ENCODE measurements around the gene NPC1L1. TPM values are rescaled to one million over a fixed set of nuclear protein-coding genes. Genes with fewer than 3 reads are reported as not detected.
"Not testable (repeated sequence)": the region's sequence is repeated elsewhere in the genome, so short reads cannot be mapped to it uniquely, and the experiment has no call there.

Gene NPC1L1
- total RNA-seq, 1 experiment from 2014 or later, result not detected

DNA sequence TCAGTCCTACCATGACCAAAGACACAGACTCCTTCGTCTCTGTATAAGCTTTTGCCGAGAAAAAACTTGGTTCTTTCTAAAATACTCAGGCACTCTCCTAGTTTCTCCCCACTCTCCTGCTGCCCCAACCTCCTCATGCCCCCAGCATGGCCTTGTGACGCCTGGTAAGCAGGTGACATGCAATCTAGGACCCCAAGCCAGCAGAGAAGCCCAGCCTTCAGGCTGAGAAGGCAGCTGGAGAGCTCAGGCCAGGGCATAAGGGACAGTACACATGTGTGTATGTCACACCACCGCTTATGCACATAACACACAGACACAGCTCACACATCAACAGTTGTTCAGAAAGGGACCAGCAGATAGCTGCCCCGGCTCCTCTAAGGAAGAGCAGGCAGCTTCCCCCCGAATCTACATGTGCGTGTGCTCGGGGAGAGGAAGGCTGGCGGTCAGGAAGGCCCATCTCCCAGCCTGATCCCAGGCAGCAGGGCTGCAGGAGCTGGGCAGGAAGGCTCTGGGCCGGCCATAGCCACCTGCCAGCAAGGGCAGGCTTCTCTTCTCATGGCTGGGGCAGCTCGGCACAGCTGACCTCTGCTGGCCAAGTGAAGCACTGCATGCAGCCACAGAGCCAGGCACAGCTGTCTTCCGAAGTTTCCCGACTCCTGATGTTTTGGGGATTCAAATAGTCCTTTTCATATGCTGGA, 24.1 kb upstream of the NPC1L1 start:
- peak; percentile 57 for DNase-seq (ENCODE audit: low spot score)

DNA sequence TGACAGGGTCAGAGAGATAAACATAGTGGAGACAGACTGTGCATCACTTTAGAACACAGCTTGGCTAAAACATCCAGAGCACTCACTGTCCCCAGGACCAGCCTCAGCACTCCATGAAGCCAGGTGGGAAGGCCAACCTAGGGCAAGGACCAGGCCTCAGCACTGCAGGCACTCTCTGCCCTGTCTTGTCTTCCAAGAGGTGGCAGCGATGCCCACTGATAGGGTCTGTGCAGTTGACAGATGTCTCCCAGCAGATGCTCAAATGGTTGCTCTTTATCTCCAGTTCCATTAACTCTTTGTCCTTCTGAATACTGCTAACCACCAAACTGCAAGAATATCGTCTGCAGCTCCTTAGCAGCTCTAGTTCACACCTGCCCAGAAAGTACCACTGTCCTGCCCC, 23.5 kb upstream of the NPC1L1 start:
- DNase-seq (ENCODE audit: low spot score), result no peak

GRCh38 chr7:44563171-44563679, 22.1 kb upstream of the NPC1L1 start:
- no peak for DNase-seq (ENCODE audit: low spot score)

- not testable (repeated sequence) for DNase-seq (ENCODE audit: low spot score)
These were observed 21.5 kb upstream of the NPC1L1 start for GRCh38 chr7:44562622-44562962.

GRCh38 chr7:44561962-44562621, 21.0 kb upstream of the NPC1L1 start:
- peak; percentile 93 for DNase-seq (ENCODE audit: low spot score)

DNA sequence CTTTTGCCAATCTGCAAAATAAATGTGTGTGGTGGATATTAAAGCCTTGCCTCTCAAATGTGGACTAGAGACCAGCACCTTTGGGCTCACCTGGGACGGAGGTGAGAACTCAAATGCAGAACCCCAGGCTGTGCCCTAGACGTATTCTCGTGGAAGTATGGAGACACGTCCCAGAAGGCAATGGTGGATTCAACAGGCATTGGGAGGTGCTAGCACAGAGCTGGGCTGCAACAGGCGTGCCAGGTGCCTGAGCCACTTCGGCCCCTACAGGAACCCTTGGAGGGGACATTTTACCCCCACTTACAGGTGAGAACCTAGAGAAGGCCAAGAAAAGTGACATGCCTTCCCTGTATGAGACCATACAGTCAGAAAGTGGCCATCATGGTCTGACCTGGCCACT, 20.4 kb upstream of the NPC1L1 start:
- no peak for DNase-seq (ENCODE audit: low spot score)

GRCh38 chr7:44559485-44559884, 18.4 kb upstream of the NPC1L1 start:
- no peak for DNase-seq (ENCODE audit: low spot score)

DNA sequence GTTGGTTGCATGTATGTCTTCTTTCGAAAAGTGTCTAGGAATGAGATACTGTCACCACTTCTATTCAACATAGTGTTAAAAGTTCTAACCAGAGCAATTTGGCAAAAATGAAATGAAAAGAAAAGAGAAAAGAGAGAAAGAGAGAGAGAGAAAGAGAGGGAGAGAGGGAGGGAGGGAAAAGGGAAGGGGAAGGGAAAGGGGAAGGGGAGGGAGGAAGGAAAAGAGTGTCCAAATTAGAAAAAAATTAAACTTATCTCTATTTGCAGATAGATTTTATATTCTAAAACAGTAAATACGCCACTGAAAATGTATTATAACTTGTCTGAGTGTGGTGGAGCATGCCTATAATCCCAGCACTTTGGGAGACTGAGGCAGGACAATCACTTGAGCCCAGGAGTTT, 16.4 kb upstream of the NPC1L1 start:
- DNase-seq (ENCODE audit: low spot score), result no peak

DNA sequence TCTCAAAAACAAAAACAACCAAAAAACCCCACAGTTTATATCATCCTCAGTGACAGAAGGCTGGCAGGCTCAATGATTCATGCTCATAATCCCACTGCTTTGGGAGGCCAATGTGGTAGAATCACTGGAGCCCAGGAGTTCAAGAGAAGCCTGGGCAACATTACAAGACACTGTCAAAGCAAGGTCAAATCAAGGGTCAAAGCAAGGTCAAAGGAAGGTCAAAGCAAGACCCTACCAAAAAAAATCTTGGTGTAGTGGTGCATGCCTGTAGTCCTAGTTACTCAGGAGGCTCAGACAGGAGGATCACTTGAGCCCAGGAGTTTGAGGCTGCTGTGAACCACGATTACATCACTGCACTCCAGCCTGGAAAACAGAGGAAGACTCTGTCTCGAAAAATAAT, 14.2 kb upstream of the NPC1L1 start:
- no peak for DNase-seq (ENCODE audit: low spot score)

DNA sequence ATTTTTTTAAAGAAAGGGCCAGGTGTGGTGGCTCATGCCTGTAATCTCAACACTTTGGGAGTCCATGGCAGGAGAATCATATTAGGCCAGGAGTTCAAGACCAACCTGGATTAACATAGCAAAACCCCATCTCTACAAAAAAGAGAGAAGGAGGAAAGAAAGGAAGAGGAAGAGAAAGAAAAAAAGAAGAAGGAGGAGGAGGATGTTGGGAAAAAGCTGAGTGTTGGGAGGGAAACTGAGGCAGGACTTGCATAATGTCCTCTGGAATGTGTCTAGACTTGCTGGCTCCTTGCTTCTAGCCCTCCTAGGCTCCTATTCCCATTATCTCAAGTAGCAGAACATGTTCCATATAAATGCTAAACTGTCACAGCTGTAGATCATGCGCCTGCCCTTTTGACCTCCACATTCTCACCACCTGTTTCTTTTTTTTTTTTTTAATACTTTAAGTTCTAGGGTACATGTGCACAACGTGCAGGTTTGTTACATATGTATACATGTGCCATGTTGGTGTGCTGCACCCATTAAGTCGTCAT, 11.4 kb upstream of the NPC1L1 start:
- not testable (repeated sequence) for DNase-seq (ENCODE audit: low spot score)

- DNase-seq (ENCODE audit: low spot score), result no peak
These were observed 8.3 kb upstream of the NPC1L1 start for GRCh38 chr7:44549457-44549856.

DNA sequence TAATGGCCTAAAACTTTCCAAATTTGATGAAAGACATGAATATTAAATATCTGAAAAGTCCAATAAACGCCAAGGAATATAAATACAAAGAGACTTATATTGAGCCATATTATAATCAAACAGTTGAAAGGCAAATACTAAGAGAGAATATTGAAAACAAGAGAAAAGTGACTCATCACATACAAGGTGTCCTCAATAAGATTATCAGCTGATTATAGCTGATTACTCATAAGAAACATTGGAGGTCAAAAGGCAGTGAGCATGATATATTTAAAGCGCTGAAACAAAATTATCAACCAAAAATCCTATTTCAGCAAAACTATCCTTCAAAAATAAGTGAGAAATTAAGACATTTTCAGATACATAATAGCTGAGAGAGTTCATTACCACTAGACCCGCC, 7.8 kb upstream of the NPC1L1 start:
- no peak for DNase-seq (ENCODE audit: low spot score)

- DNase-seq (ENCODE audit: low spot score), result no peak
These were observed 6.6 kb upstream of the NPC1L1 start for GRCh38 chr7:44547536-44548231.

DNA sequence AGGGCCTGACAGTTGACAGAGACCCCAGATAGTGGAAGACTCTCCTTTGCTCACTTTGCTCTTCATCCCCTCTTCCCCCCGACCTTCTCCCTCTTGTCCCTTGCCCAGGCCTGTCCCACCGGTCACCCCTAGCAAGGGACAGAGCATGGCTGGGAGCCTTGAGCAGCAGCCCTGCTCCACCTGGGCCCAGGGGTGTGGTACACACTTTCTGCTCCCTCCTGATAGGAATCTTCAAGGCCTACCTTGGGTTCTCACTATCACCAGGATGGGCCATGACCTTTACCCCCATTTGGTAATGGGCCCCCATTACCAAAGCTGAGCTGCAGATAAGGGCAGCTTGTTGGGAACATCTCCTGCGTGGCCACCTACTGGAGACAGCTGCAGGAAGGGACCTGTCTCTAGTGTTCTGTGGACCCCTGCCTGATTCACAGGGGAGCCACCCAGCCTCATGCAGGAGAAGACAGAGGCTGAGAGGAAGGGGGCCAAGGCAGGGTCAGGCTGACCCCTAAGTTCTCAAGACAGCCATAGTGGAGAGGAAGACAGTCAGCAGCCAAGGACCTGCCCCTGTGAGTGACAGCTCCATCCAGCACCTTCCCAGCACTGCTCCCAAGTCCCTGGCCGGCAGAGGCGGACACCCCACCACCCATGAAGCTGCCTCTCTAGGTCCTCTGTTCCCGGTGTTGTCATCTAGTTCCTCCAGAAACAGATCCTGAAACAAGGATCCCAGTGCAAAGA, 913 bp upstream of the NPC1L1 start:
- no peak for DNase-seq (ENCODE audit: low spot score)

- DNase-seq (ENCODE audit: low spot score), result no peak
These were observed 520 bp downstream of the NPC1L1 start for GRCh38 chr7:44540592-44541027.

DNA sequence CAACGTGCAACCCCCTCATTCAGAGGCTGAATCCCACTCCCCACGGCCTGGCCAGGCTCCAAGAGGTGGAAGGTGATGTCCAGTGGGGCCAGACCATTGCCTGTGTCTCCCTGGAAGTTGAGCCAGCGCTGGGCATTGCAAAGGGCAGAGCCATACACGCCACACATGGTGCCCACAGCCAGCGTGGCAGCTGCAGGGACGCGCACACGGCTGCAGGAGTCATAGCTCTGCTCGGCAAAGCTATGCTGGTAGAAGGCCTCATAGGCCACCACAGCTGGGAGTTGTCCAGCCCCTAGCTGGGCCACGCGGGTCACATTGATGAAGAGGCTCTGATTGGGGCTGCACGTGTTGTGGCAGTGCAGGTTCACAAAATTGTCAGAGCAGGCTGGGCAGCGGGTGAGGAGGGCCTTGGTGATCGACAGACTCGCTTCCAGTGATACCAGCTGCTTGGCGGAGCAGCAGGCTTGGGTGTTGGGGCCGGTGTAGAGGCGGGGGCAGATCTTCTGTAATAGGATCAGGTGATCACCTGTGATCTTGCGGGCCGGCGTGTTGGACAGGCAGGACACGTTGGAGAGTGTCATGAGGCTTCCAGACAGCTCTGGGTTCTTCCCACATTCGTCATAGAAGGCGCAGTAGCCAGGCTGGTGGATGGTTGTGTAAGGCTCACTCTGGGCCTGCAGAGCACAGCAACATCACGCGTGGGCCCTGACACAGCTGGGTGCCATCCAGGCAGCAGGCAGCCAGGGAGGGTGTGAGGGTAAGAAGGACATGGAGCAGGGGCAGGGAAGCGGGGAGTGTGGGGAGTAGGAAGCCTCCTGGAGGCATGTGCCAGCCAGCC, 1.2 kb downstream of the NPC1L1 start:
- DNase-seq (ENCODE audit: low spot score), result no peak

DNA sequence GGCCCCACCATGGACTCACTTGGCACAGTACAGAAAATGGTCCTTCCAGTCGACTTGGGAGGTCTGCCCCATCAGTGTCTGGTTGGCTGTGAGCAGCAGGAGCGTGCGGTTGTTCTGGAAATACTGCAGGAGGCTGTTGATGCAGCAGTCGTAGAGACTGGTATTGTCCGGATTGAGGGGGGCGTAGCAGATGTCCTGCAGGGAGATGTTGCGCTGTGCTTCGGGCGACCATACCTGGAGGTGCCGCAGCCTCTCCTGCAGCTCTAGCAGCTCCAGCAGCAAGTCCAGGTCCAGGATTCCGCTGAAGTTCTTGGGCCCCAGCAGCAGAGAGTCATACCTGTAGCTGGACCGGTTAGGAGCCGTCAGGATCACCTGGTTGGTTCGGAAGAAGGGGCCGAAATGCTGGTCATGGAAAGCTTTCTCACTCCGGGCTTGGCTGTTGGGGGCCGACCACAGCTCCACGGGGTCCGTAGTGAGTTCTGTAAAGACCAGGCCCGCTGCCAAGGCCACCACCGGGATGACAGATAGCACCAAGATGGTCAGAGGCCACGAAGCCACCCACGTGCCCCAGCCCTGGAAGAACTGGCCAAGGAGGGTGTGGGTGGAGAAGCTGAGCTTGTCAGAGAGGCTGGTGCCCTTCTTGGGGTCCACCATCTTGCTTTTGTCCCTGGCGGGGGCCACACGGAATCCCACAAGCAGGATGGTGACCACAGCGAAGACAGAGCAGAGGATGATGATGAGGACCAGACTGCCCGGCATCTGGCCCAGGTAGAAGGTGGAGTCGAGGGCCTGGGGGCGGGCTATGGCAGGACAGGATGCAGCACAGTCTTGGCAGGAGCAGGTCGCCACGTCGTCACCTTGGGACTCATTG, 2.1 kb downstream of the NPC1L1 start:
- no peak for DNase-seq (ENCODE audit: low spot score)

GRCh38 chr7:44538093-44538797, 2.9 kb downstream of the NPC1L1 start:
- no peak for DNase-seq (ENCODE audit: low spot score)

DNA sequence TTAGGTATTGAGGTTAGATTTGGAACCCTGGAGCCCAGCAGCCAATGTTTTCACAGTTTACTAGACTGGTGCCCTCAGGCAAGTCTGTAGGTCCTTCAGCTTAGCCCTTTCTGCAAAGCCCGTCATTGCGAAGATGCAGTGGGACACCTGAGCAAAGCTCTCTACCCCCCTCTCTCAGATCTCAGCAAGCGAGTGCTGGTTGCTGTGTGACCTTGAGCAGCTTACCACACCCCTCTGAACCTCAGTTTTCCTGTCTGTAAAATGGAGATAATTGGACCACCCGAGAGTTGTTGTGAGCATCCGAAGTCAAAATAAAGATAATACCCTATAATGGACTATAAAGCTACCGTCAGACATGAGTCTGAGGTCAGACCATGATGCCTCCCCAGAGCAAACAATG, 3.7 kb downstream of the NPC1L1 start:
- no peak for DNase-seq (ENCODE audit: low spot score)

Data from A172 (cell line).